Measurements from ENCODE around the gene P2RY14.

- TF ChIP-seq CTCF (IDR thresholded peaks at IDR 0.05; ENCODE audit: extremely low read depth in 1 of 2, insufficient read depth in 1 of 2, low read depth in 1 of 2, low read length in 2 of 2) = no peak
- no peak for TF ChIP-seq POLR2AphosphoS5 (IDR thresholded peaks at IDR 0.05; ENCODE audit: insufficient read depth, low read depth, low read length)
- no peak for TF ChIP-seq MAX (IDR thresholded peaks at IDR 0.05; ENCODE audit: insufficient read depth, insufficient read length)
- TF ChIP-seq JUN (IDR thresholded peaks at IDR 0.05; ENCODE audit: borderline replicate concordance, insufficient read depth, insufficient read length, low read depth) = no peak
- TF ChIP-seq POLR2A (IDR thresholded peaks at IDR 0.05; ENCODE audit: low read depth, low read length) = no peak
- TF ChIP-seq FOS (IDR thresholded peaks at IDR 0.05; ENCODE audit: borderline replicate concordance, insufficient read depth, low read length) = no peak
- TF ChIP-seq MYC (IDR thresholded peaks at IDR 0.05; ENCODE audit: low read depth, low read length) = no peak
Measured at GRCh38 chr3:151210676-151211381, 67.5 kb downstream of the P2RY14 start.

Data from endothelial cell of umbilical vein (primary cell).